GM10248 (cell line): ENCODE measurements around the gene CTNNA3.

Source experiments
- CTCF ChIA-PET: fragments of 300-600 bp; sonication (Branson Sonifier 250); formaldehyde crosslinking; extraction: SDS; loops from one replicate; lab custom pipeline; 2021; ENCODE audit warnings: antibody characterized with exemption; lab: Yijun Ruan, JAX
- POLR2A ChIA-PET: fragments of 350-650 bp; sonication (Branson Sonifier 250); formaldehyde crosslinking; extraction: SDS; loops from one replicate; lab custom pipeline; 2020; ENCODE audit warnings: antibody characterized with exemption; lab: Yijun Ruan, JAX
- DNase-seq: peaks from one replicate; pipeline ENCODE4 v3.0.0; 2012; ENCODE audit errors: extremely low spot score
- CTCF ChIP-seq: IDR thresholded peaks from 2 replicates; pipeline ENCODE4 v1.5.1; 2012; ENCODE audit warnings: mild to moderate bottlenecking, low read depth; ENCODE audit errors: extremely low read depth, missing control alignments, control extremely low read depth

Gene CTNNA3

GRCh38 chr10:66538371-66538770, 1157.6 kb downstream of the CTNNA3 start:
- ChIA-PET POLR2A (no interaction called here), CTCF (no interaction called here)
- no peak for TF ChIP-seq CTCF
- DNase-seq = no peak

GRCh38 chr10:66537186-66537585, 1158.8 kb downstream of the CTNNA3 start:
- DNase-seq = no peak
- TF ChIP-seq CTCF = no peak
- ChIA-PET CTCF (no interaction called here), POLR2A (no interaction called here)

- ChIA-PET CTCF (interaction anchor here (1.1 to 1.3 kb wide), 2 partner anchors 19 to 32 kb away, joined by 3 to 4 read pairs; no protein-coding TSS in a partner anchor), POLR2A (no interaction called here)
- TF ChIP-seq CTCF = no peak
- no peak for DNase-seq
These were observed 1160.6 kb downstream of the CTNNA3 start for GRCh38 chr10:66535439-66535838.

GRCh38 chr10:66534866-66535265, 1161.1 kb downstream of the CTNNA3 start:
- no peak for DNase-seq
- POLR2A ChIA-PET = no interaction called here
- no peak for TF ChIP-seq CTCF
- CTCF ChIA-PET = interaction anchor here (1.1 to 1.3 kb wide), 2 partner anchors 18 to 32 kb away, joined by 3 to 4 read pairs; no protein-coding TSS in a partner anchor

GRCh38 chr10:66521506-66521905, 1174.5 kb downstream of the CTNNA3 start:
- no peak for DNase-seq
- POLR2A ChIA-PET = no interaction called here

GRCh38 chr10:66519616-66520015, 1176.4 kb downstream of the CTNNA3 start:
- no peak for DNase-seq
- CTCF ChIA-PET = no interaction called here
- no peak for TF ChIP-seq CTCF
- POLR2A ChIA-PET = no interaction called here

More at GRCh38 chr10:66521506-66521905, 1174.5 kb downstream of the CTNNA3 start:
- CTCF ChIA-PET = no interaction called here
- no peak for TF ChIP-seq CTCF

GRCh38 chr10:66514666-66515065, 1181.3 kb downstream of the CTNNA3 start:
- POLR2A ChIA-PET = no interaction called here
- CTCF ChIA-PET = no interaction called here
- no peak for TF ChIP-seq CTCF
- no peak for DNase-seq
